Sciatic nerve (tissue), 2 donors: Measurements from ENCODE around the gene CDX2. TPM values are rescaled to one million over a fixed set of nuclear protein-coding genes. Genes with fewer than 3 reads are reported as not detected.

ENCODE experiments used
- ATAC-seq: fragments of 200-7000 bp; cut with Tn5 transposase; one replicate; pipeline ENCODE4 v1.9.1; 2020; ENCODE audit warnings: mild to moderate bottlenecking, moderate library complexity
- DNase-seq: peaks from one replicate; pipeline ENCODE4 v3.0.0-alpha.2; 2020; ENCODE audit warnings: low spot score
- intact Hi-C: fragments of 100-400 bp; cut with DNase I; formaldehyde crosslinking; loops from one replicate; pipeline ENCODE4 v1.14.2; 2022
- total RNA-seq: library from RNA; stranded (reverse); fragmentation: NEBNext Ultra II Directional; extraction: Animal tissue kit (Norgen Biotek cat#: 25700); gene quantifications from one replicate; pipeline ENCODE4 v1.2.1, GENCODE V29; 2021
- donor health status: DM: no; HTN: no; CAD: no.
- donor health status: DM: no; HTN: no; CAD: no.

The CDX2 gene
- total RNA-seq, 1 donor from 2014 or later: not detected

GRCh38 chr13:27954406-27954851, 14.7 kb downstream of the CDX2 start:
- peak; percentile 56 for ATAC-seq
- DNase-seq: no peak
- intact Hi-C loops: no loop called here

- peak; percentile 92 for ATAC-seq
- intact Hi-C loops: no loop called here
- peak; percentile 79 for DNase-seq
These were observed 15.3 kb downstream of the CDX2 start for GRCh38 chr13:27953676-27954405.

- DNase-seq: no peak
- intact Hi-C loops: no loop called here
- ATAC-seq: no peak
These were observed 16.0 kb downstream of the CDX2 start for GRCh38 chr13:27952876-27953675.

- ATAC-seq (no peak), DNase-seq (no peak)
- intact Hi-C loops: no loop called here
These were observed 26.1 kb downstream of the CDX2 start for GRCh38 chr13:27942972-27943371.

GRCh38 chr13:27933580-27934328, 35.4 kb downstream of the CDX2 start:
- intact Hi-C loops: no loop called here
- DNase-seq: no peak
- no peak for ATAC-seq

- no peak for ATAC-seq
- no peak for DNase-seq
- intact Hi-C loops: no loop called here
These were observed 36.0 kb downstream of the CDX2 start for GRCh38 chr13:27933118-27933517.

GRCh38 chr13:27929868-27930267, 39.2 kb downstream of the CDX2 start:
- intact Hi-C loops: no loop called here
- DNase-seq: no peak
- no peak for ATAC-seq

GRCh38 chr13:27928805-27929753, 40.0 kb downstream of the CDX2 start:
- DNase-seq (no peak), ATAC-seq (no peak)
- intact Hi-C loops: no loop called here

- intact Hi-C loops: no loop called here
- ATAC-seq (no peak), DNase-seq (no peak)
These were observed 40.7 kb downstream of the CDX2 start for GRCh38 chr13:27928353-27928804.

GRCh38 chr13:27927444-27928352, 41.4 kb downstream of the CDX2 start:
- no peak for DNase-seq
- no peak for ATAC-seq
- intact Hi-C loops: no loop called here

- DNase-seq (no peak), ATAC-seq (no peak)
- intact Hi-C loops: no loop called here
These were observed 42.3 kb downstream of the CDX2 start for GRCh38 chr13:27926644-27927434.

GRCh38 chr13:27925220-27925991, 43.7 kb downstream of the CDX2 start:
- DNase-seq: no peak
- intact Hi-C loops: no loop called here
- no peak for ATAC-seq

- ATAC-seq: no peak
These were observed 44.5 kb downstream of the CDX2 start for GRCh38 chr13:27924529-27925141.

GRCh38 chr13:27923794-27924528, 45.2 kb downstream of the CDX2 start:
- intact Hi-C loops: no loop called here
- ATAC-seq: no peak
- no peak for DNase-seq

More at GRCh38 chr13:27924529-27925141, 44.5 kb downstream of the CDX2 start:
- no peak for DNase-seq
- intact Hi-C loops: no loop called here
